GM21367 (cell line): Measurements from ENCODE around the gene PCDHA1.

ENCODE experiments used
- ATAC-seq: cut with Tn5 transposase; IDR thresholded peaks from one replicate; pipeline ENCODE4 v1.9.1; 2021; ENCODE audit not compliant: unreplicated experiment

The PCDHA1 gene

GRCh38 chr5:140986117-140986521 is 200.2 kb downstream of the PCDHA1 start:
- ATAC-seq: no peak

GRCh38 chr5:140988100-140988499 is 202.2 kb downstream of the PCDHA1 start:
- ATAC-seq: no peak

- ATAC-seq: no peak
These were observed 202.7 kb downstream of the PCDHA1 start for GRCh38 chr5:140988608-140989007.

- no peak for ATAC-seq
These were observed 203.5 kb downstream of the PCDHA1 start for GRCh38 chr5:140989254-140990020.

- ATAC-seq: no peak
These were observed 206.9 kb downstream of the PCDHA1 start for GRCh38 chr5:140992828-140993227.

- ATAC-seq: no peak
These were observed 210.1 kb downstream of the PCDHA1 start for GRCh38 chr5:140996060-140996459.

GRCh38 chr5:140998921-140999410 is 213.0 kb downstream of the PCDHA1 start:
- ATAC-seq: no peak

- ATAC-seq: no peak
These were observed 215.5 kb downstream of the PCDHA1 start for GRCh38 chr5:141001446-141001843.

GRCh38 chr5:141001844-141002604 is 216.1 kb downstream of the PCDHA1 start:
- no peak for ATAC-seq

GRCh38 chr5:141002605-141002965 is 216.6 kb downstream of the PCDHA1 start:
- ATAC-seq: no peak

GRCh38 chr5:141003031-141003430 is 217.1 kb downstream of the PCDHA1 start:
- ATAC-seq: no peak

GRCh38 chr5:141003791-141004611 is 218.1 kb downstream of the PCDHA1 start:
- no peak for ATAC-seq

- no peak for ATAC-seq
These were observed 221.9 kb downstream of the PCDHA1 start for GRCh38 chr5:141007791-141008190.

GRCh38 chr5:141010047-141010793 is 224.3 kb downstream of the PCDHA1 start:
- no peak for ATAC-seq

GRCh38 chr5:141017943-141018342 is 232.0 kb downstream of the PCDHA1 start:
- ATAC-seq: no peak

- no peak for ATAC-seq
These were observed 236.4 kb downstream of the PCDHA1 start for GRCh38 chr5:141022384-141022783.

GRCh38 chr5:141031006-141031405 is 245.1 kb downstream of the PCDHA1 start:
- no peak for ATAC-seq

- no peak for ATAC-seq
These were observed 246.7 kb downstream of the PCDHA1 start for GRCh38 chr5:141032626-141033025.

- ATAC-seq: no peak
These were observed 253.1 kb downstream of the PCDHA1 start for GRCh38 chr5:141039061-141039460.

GRCh38 chr5:141039517-141039916 is 253.6 kb downstream of the PCDHA1 start:
- no peak for ATAC-seq
